Fibroblast of villous mesenchyme (primary cell): ENCODE data around the gene SULF2. TPM values are rescaled to one million over a fixed set of nuclear protein-coding genes. Genes with fewer than 3 reads are reported as not detected.
A peak's percentile ranks its signal among the peaks of the same experiment; 100 is the strongest.

Experiments
- DNase-seq: peaks from one replicate; pipeline ENCODE4 v3.0.0-alpha.2; 2010; ENCODE audit warnings: low read depth
- H3K4me3 ChIP-seq: 2 replicates; pipeline ENCODE4 v1.5.1; 2011; ENCODE audit warnings: low read depth, mild to moderate bottlenecking, low read length
- total RNA-seq: library from RNA; depleted of rRNA; stranded (reverse); fragments of >200 nt; gene quantifications from 2 replicates; pipeline ENCODE4 v1.2.3, GENCODE V29; 2012
- TF ChIP-seq, protein P1 (sequence below): IDR thresholded peaks from 2 replicates; pipeline ENCODE4 v1.5.1; 2012; ENCODE audit warnings: low read depth, mild to moderate bottlenecking, low read length; ENCODE audit not compliant: insufficient read depth

SULF2 gene
- total RNA-seq, 1 donor = 3.5 TPM

DNA sequence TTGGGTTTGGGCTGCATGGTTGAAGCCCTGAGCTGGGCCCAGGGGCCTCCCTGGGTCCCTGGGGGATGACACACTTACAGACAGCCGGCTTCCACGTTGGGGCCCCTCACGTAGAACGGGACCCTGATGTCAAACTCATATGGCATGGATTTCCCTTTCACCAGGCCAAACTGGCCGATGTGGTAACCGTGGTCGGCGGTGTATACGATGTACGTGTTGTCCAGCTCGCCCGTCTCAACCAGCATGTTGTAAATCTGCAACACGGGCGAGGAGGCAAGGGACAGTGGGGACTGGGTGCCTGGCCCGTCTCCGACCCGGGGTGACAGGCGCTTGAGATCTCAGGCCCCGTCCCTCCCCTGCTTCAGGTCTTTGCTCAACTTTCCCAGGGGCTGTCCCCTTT is 102.4 kb downstream of the SULF2 start:
- TF ChIP-seq, protein P1, sequence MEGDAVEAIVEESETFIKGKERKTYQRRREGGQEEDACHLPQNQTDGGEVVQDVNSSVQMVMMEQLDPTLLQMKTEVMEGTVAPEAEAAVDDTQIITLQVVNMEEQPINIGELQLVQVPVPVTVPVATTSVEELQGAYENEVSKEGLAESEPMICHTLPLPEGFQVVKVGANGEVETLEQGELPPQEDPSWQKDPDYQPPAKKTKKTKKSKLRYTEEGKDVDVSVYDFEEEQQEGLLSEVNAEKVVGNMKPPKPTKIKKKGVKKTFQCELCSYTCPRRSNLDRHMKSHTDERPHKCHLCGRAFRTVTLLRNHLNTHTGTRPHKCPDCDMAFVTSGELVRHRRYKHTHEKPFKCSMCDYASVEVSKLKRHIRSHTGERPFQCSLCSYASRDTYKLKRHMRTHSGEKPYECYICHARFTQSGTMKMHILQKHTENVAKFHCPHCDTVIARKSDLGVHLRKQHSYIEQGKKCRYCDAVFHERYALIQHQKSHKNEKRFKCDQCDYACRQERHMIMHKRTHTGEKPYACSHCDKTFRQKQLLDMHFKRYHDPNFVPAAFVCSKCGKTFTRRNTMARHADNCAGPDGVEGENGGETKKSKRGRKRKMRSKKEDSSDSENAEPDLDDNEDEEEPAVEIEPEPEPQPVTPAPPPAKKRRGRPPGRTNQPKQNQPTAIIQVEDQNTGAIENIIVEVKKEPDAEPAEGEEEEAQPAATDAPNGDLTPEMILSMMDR = no peak
- DNase-seq = no peak
- no peak overlapping the region for H3K4me3 ChIP-seq

DNA sequence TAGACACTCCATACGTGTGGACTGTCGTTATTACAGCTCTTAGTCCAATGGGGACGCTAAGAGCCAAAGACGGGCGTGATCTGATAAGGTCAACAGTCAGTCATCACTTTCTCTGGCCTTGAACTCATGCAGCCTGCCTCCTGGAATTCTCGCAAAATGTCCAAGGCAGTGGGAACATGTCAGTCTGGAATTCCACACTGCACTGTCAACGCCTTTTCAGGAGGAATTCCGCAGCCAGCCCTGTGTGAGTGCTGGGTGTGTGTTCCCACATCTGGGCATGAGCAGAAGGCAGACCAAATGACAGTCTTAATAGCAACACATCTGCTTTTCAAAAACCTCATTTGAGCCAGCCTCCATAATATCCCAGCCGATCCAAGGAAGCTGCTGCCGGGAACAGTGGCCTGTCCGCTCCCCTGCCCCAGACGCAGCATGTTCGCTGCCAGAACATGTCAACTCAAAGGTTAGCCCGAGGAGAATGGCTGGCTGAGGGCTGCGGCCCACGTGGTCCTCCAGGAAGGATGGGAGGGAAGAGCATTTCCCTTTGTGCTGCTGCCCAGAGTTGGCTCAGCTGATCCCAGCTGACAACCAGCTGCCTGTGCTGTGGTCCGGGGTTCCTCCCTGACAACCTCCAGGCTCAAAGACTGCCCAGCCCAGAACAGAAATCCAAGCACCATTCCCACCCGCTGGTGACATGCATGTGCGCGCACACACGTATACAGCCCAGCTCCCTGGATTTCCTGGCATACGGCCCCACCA is 103.1 kb downstream of the SULF2 start:
- TF ChIP-seq, protein P1 = no peak
- DNase-seq = peak; percentile 57
- no peak overlapping the region for H3K4me3 ChIP-seq

DNA sequence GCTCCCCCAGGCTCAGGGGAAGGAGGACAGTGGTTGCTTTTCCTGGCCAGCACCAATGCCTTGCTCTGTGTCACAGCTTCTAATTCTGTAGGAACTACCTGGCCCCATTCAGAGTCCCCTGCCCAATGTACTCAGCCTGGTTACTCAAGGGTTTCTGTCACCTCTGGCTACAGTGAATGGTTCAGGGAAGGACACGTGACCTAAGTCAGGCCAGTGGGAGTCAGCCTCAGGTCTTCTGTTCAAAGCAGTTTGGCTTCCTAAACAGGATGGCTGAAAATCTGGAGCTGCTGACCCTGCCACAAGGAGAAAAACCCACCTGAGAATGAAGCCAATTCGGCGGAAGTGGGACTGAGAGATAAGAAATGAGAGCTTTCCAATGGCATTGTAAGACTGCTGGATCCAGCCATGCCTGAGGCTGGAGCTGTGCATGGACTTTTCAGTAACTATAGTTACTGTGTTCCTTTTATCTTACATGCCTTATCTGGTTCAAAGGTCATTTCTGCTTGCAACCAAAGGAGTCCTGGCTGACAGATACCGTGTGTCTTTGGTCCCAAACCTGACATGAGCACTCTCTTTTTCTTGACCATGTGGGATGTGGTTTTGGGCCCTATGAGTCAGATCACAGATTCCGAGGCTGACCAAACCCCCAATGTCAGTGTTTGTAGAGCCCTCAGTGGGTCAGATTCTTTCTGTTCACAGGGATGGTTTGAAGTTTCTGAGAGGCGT is 104.3 kb downstream of the SULF2 start:
- no peak overlapping the region for H3K4me3 ChIP-seq
- TF ChIP-seq, protein P1 = no peak
- DNase-seq = no peak

DNA sequence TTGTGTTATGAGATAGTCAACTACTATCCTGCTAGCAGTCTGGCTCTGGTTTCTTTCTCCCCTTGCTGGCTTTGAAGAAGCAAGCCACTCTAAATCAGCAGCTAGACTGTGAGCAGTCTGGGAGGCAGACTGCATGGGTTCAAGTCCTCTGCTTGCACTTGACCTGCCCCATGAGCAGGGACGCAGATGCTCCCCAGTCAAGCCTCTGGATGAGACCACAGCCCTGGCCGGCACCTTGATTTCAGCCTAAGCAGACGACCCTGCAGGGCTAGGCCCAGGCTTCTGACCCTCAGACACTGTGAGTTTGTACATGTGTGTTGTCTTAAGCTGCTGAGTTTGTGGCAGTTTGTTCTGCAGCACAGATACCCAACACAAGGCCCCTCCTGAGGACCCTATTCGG is 105.8 kb downstream of the SULF2 start:
- TF ChIP-seq, protein P1 = no peak
- DNase-seq = no peak
- no peak overlapping the region for H3K4me3 ChIP-seq

DNA sequence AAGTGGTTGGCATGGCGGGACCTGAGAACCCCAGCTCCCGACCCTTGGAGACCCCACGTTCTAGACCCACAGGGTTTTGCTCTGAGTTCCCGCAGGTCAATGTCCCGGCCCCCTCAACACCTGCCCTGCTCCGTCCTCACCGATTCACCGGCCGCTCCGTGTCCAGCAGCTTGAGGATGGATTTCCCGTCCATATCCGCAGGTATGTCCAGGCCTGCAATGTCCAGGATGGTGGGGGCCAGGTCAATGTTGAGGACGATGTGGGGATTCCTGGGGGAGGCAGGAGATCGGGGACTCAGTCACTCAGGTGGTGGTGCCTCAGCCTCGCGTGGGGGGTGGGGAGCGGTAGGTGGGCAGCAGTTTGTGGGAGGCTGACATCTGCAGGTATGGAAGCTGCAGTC is 106.7 kb downstream of the SULF2 start:
- TF ChIP-seq, protein P1 = no peak
- DNase-seq = no peak
- H3K4me3 ChIP-seq = no peak overlapping the region

DNA sequence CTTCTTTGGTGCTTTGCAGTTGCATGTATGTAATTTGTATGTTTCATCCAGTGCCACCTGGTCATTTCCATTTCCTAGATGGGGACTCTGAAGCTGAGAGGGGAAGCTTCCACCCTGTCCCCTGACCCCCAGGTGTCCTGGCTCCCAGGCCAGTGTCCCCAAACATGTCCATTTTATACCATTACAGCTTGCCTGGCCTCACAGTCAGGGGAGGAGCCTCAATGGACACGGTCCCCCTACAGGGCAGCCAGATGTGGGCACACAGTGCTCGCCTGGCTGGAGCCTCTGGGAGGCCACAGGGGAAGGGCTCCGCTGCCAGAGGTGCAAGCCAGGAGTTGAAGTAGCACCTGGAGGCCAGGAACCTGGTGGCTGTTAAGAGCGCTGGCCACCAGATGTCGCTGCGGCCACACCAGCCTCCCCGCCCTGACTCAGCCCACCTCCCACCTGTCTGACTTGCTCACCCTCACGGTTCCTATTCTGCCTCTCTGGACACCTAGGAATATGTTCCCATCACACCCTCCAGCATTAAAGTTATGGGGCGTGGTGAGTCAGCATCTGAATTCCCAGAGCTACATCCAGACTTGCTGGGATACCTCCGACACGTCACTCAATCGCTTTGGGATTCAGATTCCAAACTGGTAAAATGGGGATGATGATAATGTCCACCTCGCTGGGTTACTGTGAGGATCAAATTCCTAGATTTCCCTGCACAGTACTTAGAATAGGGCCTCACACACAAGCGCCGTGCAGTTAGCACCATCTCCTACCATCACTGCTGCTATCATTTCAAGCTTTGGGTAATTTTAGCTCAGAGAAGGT is 107.4 kb downstream of the SULF2 start:
- peak; percentile 28 for DNase-seq
- TF ChIP-seq, protein P1 = peak; percentile 72

More for the DNA sequence above, 107.4 kb downstream of the SULF2 start:
- H3K4me3 ChIP-seq = no peak overlapping the region
